Eye (tissue), 1 donor: Measurements from ENCODE around the gene FARS2.
A peak's percentile ranks its signal among the peaks of the same experiment; 100 is the strongest.

ENCODE experiments used
- DNase-seq: peaks from one replicate; pipeline ENCODE4 v3.0.0-alpha.2; 2015

The FARS2 gene

DNA sequence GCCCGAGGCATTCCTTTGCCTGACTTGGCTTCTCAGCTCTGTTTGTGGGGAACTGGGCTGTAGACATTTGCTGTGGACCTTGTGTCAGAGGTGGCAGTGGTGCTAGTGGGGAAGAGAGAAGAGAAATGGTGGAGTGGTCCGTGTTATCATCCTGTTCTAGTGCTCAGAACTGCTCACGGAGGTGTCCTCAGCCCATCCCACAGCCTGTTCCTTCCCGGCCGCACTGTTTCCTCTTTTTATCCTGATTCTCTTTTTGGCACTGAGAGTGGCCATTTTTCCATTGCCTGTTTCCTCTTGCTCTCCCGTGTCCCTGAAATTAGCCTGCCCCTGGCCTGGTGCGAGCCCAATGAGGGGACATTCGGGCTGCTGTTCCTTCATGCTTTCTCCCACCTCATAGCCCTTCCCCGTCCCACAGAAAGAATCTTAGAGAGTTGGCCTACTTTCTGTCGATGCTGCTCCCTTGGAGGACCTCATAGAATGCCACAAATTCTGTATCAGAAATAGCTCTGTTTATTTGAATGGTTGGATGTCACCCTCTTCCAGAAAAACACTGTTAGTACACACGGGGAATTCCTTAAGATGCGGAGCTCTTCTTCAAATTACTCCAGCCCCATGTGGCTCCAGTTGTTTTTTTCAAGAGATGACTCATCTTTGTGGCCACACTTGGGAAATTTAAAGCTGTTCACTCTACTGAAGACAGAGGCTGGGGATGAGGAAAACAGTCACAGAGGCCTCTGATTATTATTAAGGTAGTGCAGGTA lies 26.1 kb downstream of the FARS2 start:
- no peak for DNase-seq

GRCh38 chr6:5287966-5288297 lies 26.6 kb downstream of the FARS2 start:
- DNase-seq, result no peak

DNA sequence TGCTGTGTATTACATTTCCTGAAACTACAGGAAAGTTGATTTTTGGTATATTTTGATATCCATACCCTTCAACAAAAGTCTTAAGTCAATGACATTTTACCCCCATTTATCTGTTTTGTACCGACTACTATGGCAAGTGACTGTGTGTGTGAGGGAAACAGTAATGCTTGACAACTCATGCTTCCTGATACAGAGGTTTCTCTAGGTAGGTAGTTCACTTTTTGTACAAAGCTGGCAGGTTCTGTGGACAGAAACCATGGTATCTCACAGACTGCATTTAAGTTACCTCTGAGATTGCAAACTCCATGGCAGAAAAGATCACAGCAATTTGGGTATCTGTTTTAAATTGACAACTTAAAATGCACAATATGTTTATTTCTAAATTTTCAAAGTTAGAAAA lies 28.8 kb downstream of the FARS2 start:
- no peak for DNase-seq

DNA sequence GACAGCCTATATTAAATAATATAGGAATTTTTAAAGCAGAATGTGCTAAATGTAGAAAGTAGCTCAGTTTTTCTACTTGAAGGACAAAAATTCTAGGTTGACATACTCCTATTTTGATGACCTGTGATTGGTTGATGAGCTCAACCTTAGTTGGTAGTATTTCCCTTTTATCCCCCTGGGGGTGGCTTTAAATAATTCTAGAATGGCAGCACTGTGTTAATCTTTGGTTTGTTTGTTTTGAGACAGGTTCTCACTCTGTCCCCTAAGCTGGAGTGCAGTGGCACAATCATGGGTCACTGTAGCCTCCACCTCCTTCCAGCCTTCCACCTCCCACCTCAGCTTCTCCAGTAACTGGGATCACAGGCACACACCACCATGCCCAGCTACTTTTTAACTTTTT lies 29.2 kb downstream of the FARS2 start:
- no peak for DNase-seq

- no peak for DNase-seq
Observed at GRCh38 chr6:5292154-5292553, 30.8 kb downstream of the FARS2 start.

DNA sequence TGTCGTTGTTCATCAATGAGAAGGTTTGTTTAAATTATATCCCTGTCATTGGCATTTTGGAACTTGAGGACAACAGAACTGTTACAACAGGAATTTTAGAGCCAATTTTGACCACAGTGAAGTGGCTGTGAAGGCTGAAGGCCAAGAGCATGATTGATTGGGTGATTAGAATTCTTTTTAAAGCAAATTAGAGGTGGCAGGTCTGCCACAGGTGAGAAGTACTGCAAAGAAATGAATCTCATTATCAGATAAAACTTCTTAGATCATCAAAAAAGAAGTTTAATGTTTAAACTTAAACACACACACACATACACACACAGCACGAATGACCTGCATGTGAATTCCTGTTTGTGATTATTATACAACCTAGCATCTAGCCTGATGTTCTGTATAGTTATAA lies 32.4 kb downstream of the FARS2 start:
- DNase-seq, result no peak

- no peak for DNase-seq
Observed at GRCh38 chr6:5294392-5295211, 33.3 kb downstream of the FARS2 start.

DNA sequence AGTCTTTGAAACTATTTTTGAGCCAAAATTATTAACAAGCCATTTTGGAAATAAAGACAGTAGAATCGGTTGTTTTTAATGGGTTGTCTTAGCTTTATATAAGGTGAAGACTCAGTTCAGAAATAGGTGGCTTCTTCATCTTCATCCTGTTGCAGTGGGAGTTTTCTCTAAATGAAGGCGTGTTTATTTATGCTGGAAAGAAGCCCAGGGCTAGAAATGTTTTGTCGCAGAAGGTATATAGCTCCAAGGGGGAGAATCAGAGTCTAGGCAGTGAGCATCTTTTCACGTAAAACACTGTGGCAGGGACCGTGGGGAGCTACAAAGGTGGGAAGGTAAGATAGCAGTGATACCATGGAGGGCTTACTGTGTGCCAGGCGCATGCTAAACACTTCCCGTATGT lies 34.3 kb downstream of the FARS2 start:
- DNase-seq, result no peak

DNA sequence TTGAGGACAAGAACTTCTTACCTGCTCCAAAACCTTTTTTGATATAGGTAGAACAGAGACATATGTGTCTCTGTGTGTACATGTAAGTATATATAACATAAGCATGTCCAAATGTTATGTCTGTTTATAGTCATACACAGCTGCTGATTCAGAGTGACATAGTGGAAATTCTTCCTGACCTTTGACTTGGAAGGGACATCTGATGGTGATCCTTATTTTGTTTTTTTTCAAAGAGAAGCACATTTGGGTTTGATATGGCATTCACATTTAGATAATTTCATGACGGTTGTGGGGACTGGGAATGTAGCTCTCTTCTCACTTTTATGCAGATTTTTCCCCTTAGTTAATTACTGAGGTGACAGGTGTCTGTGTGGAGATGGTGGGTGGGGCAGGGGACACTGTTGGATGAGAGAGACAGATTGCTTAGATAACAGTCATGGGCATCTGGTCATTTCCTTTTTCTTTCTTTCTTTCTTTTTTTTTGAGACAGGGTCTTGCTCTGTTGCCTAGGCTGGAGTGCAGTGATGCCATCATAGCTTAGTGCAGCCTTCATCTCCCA lies 39.0 kb downstream of the FARS2 start:
- no peak for DNase-seq

- no peak for DNase-seq
Observed at GRCh38 chr6:5302220-5302946, 41.1 kb downstream of the FARS2 start.

GRCh38 chr6:5302995-5303622 lies 41.8 kb downstream of the FARS2 start:
- DNase-seq, result peak; percentile 36

GRCh38 chr6:5303682-5304081 lies 42.4 kb downstream of the FARS2 start:
- peak; percentile 32 for DNase-seq

DNA sequence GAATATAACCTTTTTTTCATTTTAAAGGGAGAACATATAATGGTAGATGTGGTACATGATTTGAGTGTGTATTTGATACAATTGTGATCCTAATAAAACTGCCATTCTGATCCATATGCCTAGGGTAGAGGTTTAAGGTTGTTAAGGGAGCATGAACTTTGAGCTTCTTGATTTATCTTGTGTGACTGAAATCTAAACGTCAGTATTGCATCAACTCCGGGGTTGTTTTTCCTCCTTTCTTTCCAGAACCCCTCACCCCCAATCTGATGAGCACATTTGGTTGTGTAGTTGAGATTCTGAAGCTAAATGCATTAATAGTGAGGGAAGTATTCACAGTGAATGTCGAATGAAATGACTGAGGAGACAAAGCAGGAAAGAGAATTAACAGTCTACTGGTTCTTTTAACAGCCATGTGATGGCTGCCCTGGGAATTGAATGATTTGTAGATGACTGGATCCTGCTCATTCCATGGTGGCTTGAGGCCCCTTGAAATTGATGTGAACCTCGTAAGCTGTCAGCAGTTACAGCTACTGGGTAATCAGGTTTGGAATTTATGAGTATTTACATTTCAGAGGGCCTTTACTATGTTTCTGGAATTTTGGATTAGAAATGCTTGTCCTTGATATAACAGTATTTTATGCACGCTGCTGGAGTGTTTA lies 44.8 kb downstream of the FARS2 start:
- DNase-seq, result peak; percentile 67

DNA sequence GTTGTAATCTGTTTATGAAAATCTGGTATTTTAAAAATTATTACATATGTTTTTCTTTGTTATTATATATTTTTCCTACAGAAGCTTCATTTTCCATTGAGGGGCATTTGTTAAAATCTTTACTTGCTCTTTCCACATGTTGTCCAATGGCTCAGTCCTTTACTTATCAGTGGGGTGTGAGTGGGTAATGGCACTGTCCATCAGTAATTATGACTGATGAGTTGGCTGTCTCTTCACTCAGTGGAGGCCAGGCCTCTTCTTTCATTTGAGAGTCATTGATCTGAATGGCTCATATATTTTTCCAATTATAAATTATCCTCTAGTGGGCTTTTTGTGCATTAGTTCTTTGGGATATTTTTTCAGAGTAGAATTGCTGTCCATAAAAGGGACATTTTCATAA lies 45.7 kb downstream of the FARS2 start:
- DNase-seq, result no peak

DNA sequence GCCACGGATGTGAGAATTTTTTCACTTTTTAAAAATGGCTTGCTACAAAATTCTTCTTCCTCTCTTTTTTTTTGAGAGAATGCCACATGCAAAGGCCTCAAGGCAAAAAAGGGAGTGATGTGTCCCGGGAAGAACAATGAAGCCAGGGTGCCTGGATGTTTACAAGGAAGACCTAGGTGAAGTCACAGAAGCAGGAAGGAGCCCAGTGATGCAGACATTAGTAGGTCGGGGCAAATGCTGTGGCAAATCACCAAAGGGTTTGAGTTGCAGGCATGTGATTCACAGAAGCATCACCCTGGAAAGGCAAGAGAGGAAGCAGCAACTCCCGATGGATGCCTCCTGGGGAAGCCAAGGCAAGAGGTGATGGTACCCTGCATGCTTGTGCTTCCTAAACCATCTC lies 46.8 kb downstream of the FARS2 start:
- DNase-seq, result no peak

GRCh38 chr6:5314191-5314865 lies 53.0 kb downstream of the FARS2 start:
- DNase-seq, result no peak

GRCh38 chr6:5315881-5316280 lies 54.6 kb downstream of the FARS2 start:
- peak; percentile 35 for DNase-seq

DNA sequence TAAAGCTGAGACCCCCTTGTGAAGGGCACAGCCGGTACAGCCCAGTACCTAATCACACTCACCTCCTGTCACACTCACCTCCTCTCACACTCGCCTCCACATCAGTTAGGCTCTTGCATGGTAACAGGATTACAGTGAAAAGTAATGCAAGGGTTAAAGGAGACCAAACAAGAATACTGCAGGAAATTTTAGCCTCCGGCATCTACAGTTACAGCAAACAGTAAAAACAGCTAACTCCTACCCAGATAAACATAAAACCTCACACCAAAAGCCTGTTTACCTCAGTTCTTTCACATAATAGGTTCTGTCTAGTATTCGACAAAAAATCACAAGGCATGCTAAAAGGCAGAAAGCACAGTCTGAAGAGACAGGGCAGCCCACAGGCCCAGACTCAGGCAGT lies 55.6 kb downstream of the FARS2 start:
- no peak for DNase-seq

DNA sequence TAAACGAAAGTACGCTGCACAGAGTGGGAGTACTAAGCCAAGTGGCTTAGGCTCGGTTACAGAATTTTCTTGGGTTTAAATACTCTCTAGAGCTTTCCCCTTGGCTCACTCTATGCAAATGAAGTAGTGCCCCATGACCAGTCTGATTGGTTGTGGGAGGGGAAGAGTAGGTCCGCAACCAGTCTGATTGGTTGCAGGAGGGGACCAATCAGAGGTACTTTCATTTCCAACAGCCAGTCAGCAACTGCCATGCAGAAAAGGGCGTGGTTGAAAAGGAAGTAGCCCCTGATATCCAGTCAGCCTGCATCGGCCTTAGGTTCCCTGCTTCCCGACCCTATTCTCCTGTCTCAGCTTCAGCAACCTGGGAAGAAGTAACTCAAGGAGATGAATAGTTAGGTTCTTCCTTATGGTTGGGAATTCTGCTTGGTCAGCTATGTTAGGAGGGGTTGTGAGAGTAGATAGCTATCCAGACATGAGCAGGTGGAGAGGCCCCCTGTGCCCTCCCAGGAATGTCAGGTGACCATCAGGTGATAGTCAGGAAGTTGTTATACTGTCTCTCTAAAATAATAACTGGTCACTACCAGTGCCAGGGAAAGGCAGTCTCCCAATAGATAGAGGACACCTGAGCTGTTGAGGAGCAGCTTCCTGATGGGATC lies 57.4 kb downstream of the FARS2 start:
- DNase-seq, result no peak

- no peak for DNase-seq
Observed at GRCh38 chr6:5323979-5324378, 62.7 kb downstream of the FARS2 start.

GRCh38 chr6:5325173-5325572 lies 63.9 kb downstream of the FARS2 start:
- DNase-seq, result no peak
